ELF-1 (cell line): ENCODE results near the gene RBP5.

ENCODE experiments used
- DNase-seq: peaks from one replicate; pipeline ENCODE4 v3.0.0-alpha.2; 2016; ENCODE audit warnings: low read depth, low spot score

Gene RBP5, protein sequence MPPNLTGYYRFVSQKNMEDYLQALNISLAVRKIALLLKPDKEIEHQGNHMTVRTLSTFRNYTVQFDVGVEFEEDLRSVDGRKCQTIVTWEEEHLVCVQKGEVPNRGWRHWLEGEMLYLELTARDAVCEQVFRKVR

DNA sequence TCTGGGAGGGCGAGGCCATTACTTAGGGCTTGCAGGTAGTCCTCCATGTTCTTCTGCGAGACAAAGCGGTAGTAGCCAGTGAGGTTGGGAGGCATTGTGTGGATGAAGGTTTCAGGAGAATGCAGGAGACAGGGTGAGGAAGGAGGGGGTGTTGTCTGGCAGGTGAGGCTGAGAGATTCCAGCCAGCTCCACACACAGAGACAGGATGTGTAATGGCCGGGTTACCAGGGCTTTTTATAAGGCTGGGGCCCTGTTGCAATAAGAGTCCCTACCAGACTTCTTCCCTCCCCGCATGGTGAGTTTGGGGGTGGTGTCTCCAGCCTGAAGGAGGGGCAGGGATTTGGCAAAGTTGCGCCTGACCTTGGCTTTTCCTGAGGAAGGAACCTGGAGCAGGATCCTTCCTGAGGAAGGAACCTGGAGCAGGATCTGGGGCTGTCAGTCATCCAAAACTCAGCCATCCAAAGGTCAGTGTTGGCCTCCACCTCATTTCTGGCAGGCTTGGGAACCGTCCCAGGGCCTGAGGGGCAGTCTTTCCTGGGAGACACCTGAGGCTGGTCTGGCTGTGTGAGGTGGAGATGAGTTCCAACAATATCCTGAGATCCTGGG is at the start of gene RBP5:
RBP5 (minus strand) TSS at position 209 of the 606 bp plus-strand sequence; CDS start at position 95, 114 bp downstream.
- no peak for DNase-seq

DNA sequence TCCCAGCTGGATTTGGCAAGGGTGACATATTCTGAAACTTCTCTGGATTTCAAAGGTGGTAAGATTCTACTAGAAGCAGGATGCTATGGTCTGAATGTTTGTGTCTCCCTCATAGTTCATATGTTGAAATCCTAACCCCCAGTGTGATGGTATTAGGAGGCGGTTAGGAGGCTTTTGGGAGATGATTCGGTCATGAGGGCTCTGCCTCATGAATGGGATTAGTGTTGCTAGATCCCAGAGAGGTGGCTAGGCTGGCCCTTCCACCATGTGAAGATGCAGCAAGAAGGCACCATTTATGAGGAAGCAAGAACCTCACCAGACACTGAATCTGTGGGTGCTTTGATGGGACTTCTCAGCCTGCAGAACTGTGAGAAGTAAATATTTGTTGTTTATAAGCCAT is 49.8 kb upstream of the RBP5 start:
- DNase-seq: no peak

DNA sequence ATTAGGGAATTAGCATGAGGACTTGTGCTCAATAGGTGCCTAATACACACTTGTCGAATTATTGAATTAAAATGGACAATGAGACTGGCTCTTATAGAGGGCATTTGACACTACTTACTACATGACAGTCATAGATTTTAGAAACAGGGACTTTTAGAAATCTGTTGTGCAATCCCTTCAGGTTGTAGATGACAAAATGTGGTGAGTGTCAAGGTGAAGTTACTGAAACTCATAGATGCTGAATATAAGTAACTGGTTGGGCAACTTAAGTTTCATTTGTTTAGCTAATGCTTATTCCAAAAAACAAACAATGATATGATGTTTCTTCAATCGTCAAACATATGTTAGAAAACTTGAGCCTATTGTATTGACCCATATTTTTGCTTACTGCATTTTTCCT is 47.9 kb upstream of the RBP5 start:
- DNase-seq: no peak

DNA sequence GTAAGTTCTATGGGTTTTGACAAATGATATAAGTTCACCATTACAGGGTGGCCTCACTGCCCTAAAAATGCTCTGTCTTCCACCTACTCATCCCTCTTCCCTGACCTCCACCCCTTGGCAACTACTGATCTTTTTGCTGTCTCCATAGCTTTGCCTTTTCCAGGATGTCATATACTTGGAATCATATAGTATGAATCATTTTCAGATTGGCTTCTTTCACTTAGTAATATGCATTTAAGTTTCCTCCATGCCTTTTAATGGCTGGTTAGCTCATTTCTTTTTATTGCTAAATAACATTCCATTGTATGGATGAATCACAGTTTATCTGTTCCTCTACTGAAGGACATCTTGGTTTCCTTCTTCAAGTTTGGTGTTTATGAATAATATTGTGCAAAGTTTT is 46.8 kb upstream of the RBP5 start:
- DNase-seq: no peak

DNA sequence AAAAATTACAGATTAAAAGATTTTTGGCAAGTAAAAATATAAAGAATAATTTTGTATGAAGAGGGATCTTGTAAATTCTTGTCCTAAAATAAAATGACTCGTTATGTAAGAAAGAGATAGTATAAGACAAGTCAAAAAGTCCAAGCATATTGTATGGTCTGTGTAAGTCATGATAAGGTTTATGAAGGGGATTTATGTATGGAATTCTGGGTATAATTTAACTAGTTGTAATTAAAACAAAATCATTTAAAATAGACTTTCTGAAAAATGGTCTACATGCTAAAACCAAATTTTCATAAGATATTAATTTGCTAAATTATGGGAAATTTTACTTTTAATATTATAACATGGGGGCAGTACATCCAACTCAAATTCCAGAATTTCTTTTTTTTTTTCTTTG is 43.2 kb upstream of the RBP5 start:
- no peak for DNase-seq

DNA sequence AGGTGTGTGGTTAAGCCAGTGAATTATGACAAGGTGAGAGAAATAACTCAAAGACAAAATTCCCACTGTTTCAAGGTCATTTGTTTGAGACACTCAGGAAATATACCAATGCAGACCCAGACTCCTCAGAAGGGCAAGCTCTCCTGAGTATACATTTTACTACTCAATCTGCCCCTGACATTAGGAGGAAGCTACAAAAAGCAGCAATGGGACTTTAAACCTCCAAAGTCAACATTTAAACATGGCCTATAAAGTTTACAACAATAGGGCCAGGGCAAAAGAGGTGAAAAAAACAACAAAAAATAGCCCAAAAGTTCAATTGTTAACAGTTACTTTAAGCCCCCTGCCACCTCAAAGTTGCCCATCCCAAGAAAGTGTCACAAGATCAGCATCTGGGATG is 41.3 kb upstream of the RBP5 start:
- no peak for DNase-seq

DNA sequence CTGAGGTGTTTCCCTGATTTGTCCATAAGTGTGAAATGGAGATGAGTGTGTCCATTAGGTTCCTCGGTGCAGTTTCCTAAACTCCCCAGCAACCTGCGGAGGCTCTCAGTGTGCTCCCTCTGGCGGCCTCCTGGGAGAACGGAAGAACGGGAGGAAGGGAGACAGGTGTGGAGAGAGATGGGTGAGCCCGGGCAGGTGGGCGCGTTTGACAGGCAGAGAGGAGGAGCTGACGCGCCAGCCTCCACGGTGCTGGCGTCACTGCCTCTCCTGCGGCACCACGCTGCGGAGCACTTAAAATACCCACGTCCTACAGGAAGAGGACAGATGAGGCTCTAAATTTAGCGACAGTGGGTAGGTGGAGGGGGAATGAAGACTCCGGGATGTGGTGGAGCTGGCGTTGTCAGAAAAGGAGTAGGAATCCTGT is 34.0 kb upstream of the RBP5 start:
- peak; percentile 60 for DNase-seq

DNA sequence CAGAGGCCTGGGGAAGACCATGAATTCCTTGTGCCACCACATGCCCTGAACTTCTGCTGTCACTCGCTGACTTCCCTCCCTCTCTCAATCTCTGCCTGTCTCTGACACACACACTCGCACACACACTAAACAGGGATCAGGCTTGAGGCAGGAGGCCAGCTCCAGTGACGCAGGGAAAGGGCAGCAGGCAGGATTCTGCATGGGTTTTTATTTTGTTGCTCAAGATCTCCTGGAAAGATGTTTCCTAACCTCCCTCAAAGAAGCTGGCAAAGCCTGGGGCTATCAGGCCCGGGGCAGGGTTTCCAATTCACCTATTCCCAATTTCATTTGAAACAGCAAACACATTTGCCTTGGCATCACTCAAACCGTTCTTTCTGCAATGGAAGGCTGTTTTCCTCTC is 33.1 kb upstream of the RBP5 start:
- DNase-seq: no peak

DNA sequence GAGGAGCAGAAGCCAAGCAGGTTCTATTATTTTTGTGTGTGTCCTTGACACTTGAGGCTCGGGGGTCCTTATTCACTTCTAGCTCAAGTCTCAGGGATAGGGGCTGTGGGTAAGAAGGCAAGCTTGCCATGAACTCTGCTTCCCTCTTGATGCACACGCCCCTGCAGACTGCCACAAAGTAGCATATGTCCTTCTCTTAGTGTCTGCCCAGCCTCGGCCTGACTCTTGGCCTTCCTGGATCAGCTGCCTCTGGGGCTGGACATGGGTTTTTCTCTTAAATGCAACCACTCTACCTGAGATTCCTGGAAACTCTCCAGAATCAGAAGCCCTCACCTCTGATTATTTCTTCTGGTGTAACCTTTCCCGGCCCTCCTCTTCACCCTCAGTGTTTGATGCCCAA is 32.6 kb upstream of the RBP5 start:
- no peak for DNase-seq

DNA sequence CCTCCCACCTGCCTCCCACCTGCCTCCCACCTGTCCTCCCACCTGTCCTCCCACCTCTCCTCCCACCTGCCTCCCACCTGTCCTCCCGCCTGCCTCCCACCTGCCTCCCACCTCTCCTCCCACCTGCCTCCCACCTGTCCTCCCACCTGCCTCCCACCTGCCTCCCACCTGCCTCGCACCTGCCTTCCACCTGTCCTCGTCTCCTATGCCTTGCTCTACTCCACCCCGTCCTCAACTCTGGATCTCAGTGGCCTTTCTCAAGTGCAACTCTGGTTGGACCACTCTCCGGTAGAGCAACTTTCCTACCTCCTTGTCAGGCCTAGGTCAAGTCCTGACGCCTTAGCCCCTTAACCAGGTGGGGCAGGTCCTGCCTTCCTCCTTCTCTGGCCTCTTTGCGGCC is 31.5 kb upstream of the RBP5 start:
- DNase-seq: no peak

DNA sequence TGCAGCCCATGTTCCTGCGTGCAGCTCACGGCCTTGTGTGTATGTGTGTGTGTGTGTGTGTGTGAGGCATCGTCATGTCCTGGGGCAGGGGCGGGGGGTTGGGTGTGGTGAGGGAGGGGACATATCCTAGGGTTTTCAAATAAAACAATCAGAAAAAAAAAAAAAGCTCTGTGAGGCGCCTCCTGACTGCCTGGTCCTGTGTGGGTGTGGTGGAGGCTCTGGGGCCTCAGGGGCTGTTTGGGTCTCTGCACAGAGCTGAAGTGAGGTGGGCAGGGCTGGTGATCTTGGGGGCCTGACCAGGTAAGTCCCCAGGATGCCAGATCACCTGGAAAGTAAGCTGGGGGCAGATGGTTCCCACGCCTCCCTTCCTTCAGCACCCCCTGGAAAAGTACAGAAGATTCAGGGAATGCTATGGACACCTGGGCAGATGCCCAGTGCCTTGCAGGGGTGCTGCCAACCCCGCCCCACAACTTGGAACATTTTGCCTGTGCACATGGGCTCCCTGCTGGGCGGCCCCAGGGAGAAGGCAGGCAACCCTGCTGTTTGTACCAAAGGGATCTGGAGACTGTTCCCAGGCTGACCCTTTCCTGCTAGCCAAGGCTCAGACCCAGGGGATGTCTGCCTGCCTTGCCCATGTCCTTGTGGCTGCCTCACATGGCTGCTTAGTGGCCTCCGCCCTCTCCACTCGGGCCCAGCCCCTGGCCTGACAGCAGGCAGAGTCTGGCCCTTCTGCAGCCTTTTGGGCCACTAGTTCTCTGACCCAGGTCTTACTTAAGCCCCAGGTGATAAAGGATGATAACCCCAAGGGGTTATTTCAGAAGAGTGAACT is 30.3 kb upstream of the RBP5 start:
- DNase-seq: no peak

DNA sequence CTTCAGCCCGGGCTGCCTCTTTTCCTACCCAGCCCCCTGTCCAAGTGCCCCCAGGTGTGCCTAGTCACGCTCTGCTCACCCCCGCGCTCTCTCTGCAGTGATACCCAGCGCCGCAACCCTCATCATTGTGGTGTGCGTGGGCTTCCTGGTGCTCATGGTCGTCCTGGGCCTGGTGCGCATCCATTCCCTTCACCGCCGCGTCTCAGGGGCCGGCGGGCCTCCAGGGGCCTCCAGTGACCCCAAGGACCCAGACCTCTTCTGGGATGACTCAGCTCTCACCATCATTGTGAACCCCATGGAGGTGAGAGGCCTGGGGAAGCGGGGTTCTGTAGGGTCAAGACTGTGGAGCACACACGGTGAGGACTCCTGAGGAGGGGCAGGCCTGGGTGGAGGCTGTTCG is 28.7 kb upstream of the RBP5 start:
- DNase-seq: no peak

DNA sequence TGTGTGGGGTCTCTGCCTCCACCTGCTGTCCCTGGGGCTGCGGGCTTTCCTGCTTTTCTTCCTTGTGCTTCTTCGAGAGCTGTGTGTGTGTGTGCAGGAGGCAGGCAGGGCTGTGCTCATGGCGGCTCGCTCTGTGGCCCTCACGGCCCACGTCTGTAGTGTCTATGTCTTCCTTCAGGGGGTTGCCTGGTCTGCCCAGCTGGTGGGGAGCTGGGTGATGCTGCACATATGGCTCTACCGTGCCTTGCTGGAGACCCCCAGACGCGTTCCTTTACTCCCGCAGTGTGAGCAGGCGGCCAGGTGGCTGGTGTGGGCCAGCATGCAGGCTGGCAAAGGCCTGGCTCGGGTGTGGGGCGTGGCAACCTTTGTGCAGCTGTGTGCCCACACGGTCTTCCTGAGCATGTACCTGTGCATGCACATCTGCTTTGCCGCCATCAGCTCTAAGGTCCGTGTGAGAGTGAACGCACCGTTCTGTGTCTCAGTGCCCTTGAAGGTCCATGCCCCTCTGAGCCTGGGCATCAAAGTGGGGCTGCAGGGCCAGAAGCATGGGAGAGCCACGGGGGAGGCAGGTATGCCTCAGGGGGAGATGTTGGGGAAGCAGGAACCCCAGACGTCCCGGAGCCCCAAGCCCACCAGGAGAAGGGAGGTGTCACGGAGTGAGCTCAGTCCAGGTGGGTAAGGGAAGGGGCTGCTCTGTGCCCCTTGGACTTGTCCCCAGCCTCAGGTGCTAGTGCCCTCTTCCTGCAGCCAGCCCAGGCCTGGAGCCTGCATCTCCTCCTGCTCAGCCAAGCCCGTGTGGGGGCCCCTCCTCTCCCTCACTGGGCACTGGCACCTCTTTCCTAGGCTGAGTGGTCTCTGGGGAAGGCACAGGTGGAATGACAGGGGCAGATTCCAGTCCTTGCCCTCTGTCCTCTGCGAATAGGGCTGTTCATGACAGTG is 27.8 kb upstream of the RBP5 start:
- no peak for DNase-seq

DNA sequence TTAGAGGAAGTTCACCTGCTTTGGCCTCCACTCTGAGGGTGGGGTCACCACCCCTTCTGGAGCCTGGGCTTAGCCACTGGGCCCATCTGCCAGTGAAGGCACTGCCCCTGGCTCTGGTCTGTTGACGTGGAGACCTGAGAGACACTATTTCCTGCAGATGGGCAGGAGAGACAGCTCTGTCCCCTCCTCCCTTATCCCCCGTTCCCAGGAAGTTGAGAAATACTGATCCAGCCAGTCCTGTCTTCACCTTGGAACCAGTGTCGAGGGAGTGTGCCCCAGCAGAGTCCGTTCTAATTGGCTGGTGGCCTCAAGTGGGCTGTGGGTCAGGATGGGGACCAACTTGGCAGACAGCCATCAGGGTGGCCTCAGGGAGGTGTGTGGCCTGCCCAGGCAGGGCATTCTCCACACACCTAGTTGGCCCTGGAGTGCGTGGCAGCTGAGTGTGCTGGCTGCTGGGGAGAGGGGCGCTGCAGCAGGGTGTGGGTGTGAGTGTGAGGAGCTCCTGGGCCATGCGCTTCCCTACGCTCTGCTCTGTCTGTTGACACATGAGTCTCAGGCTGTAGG is 26.9 kb upstream of the RBP5 start:
- no peak for DNase-seq

DNA sequence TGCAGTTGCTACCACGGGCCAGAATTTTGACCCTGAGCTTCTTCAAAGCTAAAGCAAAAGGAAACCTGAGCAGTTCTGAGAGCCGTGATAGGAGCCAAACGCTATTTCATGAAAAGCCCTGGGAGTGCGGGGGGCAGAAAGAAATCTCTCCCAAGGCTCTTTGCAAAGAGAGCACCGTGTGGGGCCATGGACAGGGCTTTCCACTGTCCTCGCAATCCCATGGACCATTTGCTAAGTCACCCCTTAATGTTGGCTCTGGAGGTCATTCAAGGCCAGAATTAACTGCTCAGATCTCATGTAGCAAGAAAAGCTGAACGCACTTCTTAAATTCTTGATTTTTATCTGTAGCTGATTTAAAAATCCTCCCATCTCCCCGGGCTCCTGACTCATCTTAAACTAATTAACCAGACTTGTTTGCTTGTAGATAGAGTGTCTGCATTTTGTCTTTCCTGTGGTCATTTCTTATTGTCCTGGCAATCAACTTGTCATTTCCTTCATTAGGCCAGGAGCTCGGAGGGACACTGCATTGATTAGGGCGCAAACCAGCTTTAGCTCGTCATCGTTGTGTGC is 26.3 kb upstream of the RBP5 start:
- no peak for DNase-seq

DNA sequence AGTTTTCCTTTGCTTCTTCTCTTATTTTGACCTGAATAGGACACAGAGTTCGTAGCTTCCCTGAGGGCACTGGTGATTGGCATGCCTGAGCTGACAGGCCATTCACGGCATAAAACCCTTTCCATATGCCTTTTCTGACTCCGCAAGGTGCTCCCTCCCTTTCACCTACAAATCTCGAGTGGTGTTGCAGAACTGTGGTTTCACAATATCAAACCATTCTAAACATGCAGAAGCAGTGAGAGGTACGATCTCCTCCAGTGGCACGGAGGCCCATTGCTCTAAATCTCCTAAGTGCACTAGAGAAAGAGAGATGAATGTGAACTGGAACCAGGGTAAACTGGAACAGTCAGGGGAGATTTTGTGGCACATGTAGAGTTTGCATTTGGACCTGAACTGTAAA is 25.4 kb upstream of the RBP5 start:
- peak; percentile 19 for DNase-seq

DNA sequence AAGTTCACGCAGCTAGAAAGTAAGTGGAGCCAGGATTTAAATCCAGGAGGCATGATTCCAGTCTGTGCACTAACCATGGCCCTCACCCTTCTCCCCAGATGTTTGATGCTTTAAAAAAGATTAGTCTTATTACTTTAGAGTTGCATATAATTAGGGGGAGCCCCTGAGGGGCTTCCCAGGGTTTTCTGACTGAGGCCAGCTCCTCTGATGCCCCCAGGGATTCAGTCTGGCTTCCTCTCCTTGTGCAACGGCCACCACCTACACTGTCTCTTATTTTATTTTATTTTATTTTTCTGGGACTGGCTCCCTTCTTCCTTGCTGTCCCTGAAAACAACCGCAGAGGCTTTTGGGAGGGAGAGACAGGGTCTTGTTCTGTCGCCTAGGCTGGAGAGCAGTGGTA is 24.1 kb upstream of the RBP5 start:
- DNase-seq: no peak

DNA sequence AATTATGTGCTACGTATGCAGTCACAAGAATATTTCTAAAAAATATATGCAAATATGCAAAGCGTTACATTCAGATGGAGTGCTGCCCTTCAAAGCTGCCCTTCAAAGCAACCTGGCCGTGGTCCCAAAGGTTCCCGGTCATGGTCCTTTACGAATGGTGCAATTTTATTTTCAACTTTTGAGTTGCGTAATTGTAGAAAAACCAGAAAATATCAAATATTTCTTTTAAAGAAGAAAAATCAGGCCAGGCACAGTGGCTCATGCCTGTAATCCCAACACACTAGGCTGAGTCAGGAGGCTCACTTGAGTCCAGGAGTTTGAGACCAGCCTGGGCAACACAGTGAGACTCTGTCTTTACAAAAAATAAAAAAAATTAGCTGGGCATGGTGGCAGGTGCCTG is 22.8 kb upstream of the RBP5 start:
- no peak for DNase-seq

DNA sequence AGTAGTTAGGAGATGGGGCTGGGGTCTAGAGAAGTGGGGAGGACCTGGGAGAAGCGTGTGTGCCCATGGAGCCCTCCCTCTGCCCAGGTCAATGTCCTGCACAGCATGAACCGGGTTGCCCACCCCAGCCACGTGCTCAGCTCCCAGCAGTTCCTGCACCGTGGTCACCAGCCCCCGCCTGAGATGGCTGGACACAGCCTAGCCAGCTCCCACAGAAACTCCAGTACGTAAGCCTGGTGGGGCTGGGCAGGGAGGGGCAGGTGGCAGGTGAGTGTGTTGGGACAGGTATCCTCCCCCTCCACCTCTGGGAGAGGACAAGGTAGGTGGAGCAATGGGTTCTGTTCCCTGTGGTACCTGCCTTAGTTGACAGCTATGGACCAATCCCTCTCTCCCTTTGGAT is 22.2 kb upstream of the RBP5 start:
- DNase-seq: no peak

DNA sequence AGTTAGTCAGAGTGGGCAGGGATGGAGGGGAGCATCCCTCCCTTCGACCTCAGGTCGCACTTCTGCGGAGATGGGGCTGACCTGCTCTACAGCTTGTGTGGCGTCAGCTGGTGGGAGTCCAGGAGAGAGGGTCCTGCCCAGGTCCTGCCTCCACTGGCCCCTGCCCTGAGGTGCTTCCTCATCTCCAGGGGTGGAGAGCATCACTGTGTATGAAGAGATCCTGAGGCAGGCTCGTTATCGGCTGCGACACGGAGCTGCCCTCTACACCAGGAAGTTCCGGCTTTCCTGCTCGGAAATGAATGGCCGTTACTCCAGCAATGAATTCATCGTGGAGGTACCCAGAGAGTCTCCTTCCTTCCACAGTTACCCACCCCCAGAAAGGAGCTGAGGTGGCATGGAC is 21.7 kb upstream of the RBP5 start:
- DNase-seq: no peak

DNA sequence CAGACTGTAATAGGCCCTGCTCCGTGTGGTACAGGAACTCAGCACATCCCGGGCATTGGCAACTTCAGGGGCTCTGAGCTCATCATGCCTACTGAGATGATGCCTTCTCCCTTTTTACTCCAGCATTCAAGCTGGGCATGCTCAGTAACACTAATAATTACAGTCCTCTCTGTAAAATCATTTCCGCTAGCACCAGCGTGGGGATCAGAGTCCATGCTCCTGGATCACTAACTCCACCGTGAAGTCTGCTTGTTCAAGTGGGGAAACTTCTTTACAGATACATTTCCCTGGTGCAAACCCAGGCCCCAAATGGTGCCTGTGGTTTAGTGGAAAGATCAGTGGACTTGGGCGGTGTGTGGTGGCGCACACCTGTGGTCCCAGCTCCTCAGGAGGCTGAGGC is 18.2 kb upstream of the RBP5 start:
- no peak for DNase-seq
